Caco-2 (cell line): ENCODE results near the gene FAM83E. TPM values are rescaled to one million over a fixed set of nuclear protein-coding genes. Genes with fewer than 3 reads are reported as not detected.

Source experiments
- BruUV-seq: library from RNA; stranded (reverse); fragments of 400-500 nt; replicated peaks from 2 replicates; lab custom pipeline; 2021; lab: Mats Ljungman, UMichigan
- CTCF ChIA-PET: fragments of 300-600 bp; sonication (Branson Sonifier 250); formaldehyde crosslinking; loops from one replicate; lab custom pipeline; 2022; ENCODE audit warnings: antibody characterized with exemption; lab: Charles Lee
- POLR2A ChIA-PET: fragments of 300-600 bp; sonication (Branson Sonifier 250); formaldehyde crosslinking; loops from one replicate; lab custom pipeline; 2022; ENCODE audit warnings: antibody characterized with exemption; lab: Charles Lee
- DNase-seq, 2 experiments: peaks; one replicate each; pipeline versions ENCODE4 v3.0.0 to v3.0.0-alpha.2; 2020 to 2022
- H3K27me3 ChIP-seq: replicated peaks from 2 replicates; pipeline ENCODE4 v1.6.0; 2011; ENCODE audit warnings: low read length; ENCODE audit not compliant: control insufficient read depth, insufficient read depth
- H3K36me3 ChIP-seq: 2 replicates; pipeline ENCODE4 v1.5.1; 2011; ENCODE audit warnings: low read length; ENCODE audit not compliant: control insufficient read depth, insufficient read depth
- H3K4me1 ChIP-seq: fragments of 250-450 bp; sonication (Bioruptor Pico); 2 replicates; pipeline ENCODE4 v1.5.1; 2020; ENCODE audit warnings: mild to moderate bottlenecking
- H3K4me3 ChIP-seq: 2 replicates; pipeline ENCODE4 v1.5.1; 2011; ENCODE audit warnings: low read depth, mild to moderate bottlenecking, control low read depth, low read length
- H3K9me3 ChIP-seq: fragments of 250-450 bp; sonication (Bioruptor Pico); 2 replicates; pipeline ENCODE4 v1.5.1; 2020; ENCODE audit warnings: mild to moderate bottlenecking, moderate library complexity
- H3K27ac Mint-ChIP-seq: one replicate; pipeline ENCODE4 v1.8.0; 2022; ENCODE audit warnings: mixed read lengths; ENCODE audit not compliant: unreplicated experiment
- H3K27me3 Mint-ChIP-seq: one replicate; pipeline ENCODE4 v1.8.0; 2022; ENCODE audit warnings: mixed read lengths; ENCODE audit not compliant: insufficient read depth, unreplicated experiment
- H3K36me3 Mint-ChIP-seq: one replicate; pipeline ENCODE4 v1.8.0; 2022; ENCODE audit warnings: mild to moderate bottlenecking, mixed read lengths; ENCODE audit not compliant: insufficient read depth, unreplicated experiment
- H3K4me1 Mint-ChIP-seq: one replicate; pipeline ENCODE4 v1.8.0; 2022; ENCODE audit warnings: low read depth, mixed read lengths; ENCODE audit not compliant: unreplicated experiment
- H3K4me3 Mint-ChIP-seq: one replicate; pipeline ENCODE4 v1.8.0; 2022; ENCODE audit warnings: mild to moderate bottlenecking, moderate library complexity, mixed read lengths; ENCODE audit not compliant: unreplicated experiment
- H3K9me3 Mint-ChIP-seq: one replicate; pipeline ENCODE4 v1.8.0; 2022; ENCODE audit warnings: mixed read lengths; ENCODE audit not compliant: unreplicated experiment
- CTCF ChIP-seq, 2 experiments: fragments of 200-600 bp in 1 of 2; IDR thresholded peaks; 1 replicate in 1 of 2; 2 replicates in 1 of 2; pipeline versions ENCODE4 v1.5.1 to v1.8.0; 2011 to 2022; ENCODE audit warnings: antibody characterized with exemption in 1 of 2, control low read depth in 1 of 2, inconsistent platforms in 1 of 2, low read depth in 1 of 2, low read length in 1 of 2, mild to moderate bottlenecking in 1 of 2, moderate library complexity in 1 of 2; ENCODE audit not compliant: insufficient read depth in 1 of 2, severe bottlenecking in 1 of 2, unreplicated experiment in 1 of 2
- intact Hi-C: fragments of 100-400 bp; cut with micrococcal nuclease; formaldehyde crosslinking; loops from one replicate; pipeline ENCODE4 v1.10.0; 2022; ENCODE audit not compliant: unreplicated experiment
- total RNA-seq: library from RNA; stranded (reverse); gene quantifications from 2 replicates; pipeline ENCODE4 v1.2.3, GENCODE V29; 2022

The FAM83E gene
- total RNA-seq, 1 experiment from 2014 or later: 6.8 TPM

- Mint-ChIP-seq H3K27me3 (no peaks in the 10 kb centered on the region), H3K9me3 (no peaks in the 10 kb centered on the region), H3K4me1 (peaks cover 36% of the 10 kb centered on the region), H3K36me3 (peaks cover 69% of the 10 kb centered on the region), H3K4me3 (peak within 1 kb of the TSS; percentile 96), H3K27ac (peak within 1 kb of the TSS; percentile 98)
- no peaks in the 10 kb centered on the region for H3K9me3 ChIP-seq
- peak within 1 kb of the TSS; percentile 85 for H3K4me3 ChIP-seq
- TF ChIP-seq CTCF (IDR thresholded peaks at IDR 0.05; ENCODE audit: insufficient read depth in 1 of 2, low read depth in 1 of 2, low read length in 1 of 2, severe bottlenecking in 1 of 2, unreplicated experiment in 1 of 2): no peak
- DNase-seq: peak; percentile 99
- H3K4me1 ChIP-seq: peaks cover 39% of the 10 kb centered on the region
- POLR2A ChIA-PET: interaction anchor here (0.5 to 3.6 kb wide), 28 partner anchors 8 to 509 kb away, joined by 3 to 37 read pairs (median 6); partner anchors contain the start of genes CA11, DBP, DHDH and GYS1
- CTCF ChIA-PET: interaction anchor here (0.6 to 1.3 kb wide), 8 partner anchors 10 to 285 kb away, joined by 3 to 14 read pairs (median 4); partner anchors contain the start of genes SYNGR4 and TMEM143
- BruUV-seq: no TSS peak
- intact Hi-C loops: loop anchor here (1.0 kb wide), 1 partner anchor 18 kb away; the partner anchor contains the start of gene DBP
- no peaks in the 10 kb centered on the region for H3K27me3 ChIP-seq
- H3K36me3 ChIP-seq: peaks cover 13% of the 10 kb centered on the region
Observed at GRCh38 chr19:48618916-48619691, 4.2 kb upstream of the FAM83E start, which contains the start of the genes RPL18 and SPHK2. RPL18 (minus strand) TSS chr19:48619178; CDS start chr19:48619143, 35 bp downstream. SPHK2 (plus strand) TSS chr19:48619506; CDS start chr19:48620515, 1,009 bp downstream.

GRCh38 chr19:48618278-48618915 lies 3.5 kb upstream of the FAM83E start:
- no peaks in the 10 kb centered on the region for H3K27me3 Mint-ChIP-seq
- peak overlapping the region; percentile 96 for H3K4me3 Mint-ChIP-seq
- no peak for DNase-seq
- peaks cover 13% of the 10 kb centered on the region for H3K36me3 ChIP-seq
- ChIA-PET CTCF (interaction anchor here (1.0 to 1.3 kb wide), 5 partner anchors 9 to 226 kb away, joined by 3 to 14 read pairs (median 4); no protein-coding TSS in a partner anchor), POLR2A (interaction anchor here (0.6 to 3.6 kb wide), 16 partner anchors 9 to 510 kb away, joined by 3 to 37 read pairs (median 8); partner anchors contain the start of genes CA11, GYS1 and KDELR1)
- no peaks in the 10 kb centered on the region for H3K9me3 ChIP-seq
- peaks cover 35% of the 10 kb centered on the region for H3K4me1 Mint-ChIP-seq
- peak overlapping the region; percentile 85 for H3K4me3 ChIP-seq
- H3K9me3 Mint-ChIP-seq: no peaks in the 10 kb centered on the region
- intact Hi-C loops: no loop called here
- H3K36me3 Mint-ChIP-seq: peaks cover 69% of the 10 kb centered on the region
- H3K27me3 ChIP-seq: no peaks in the 10 kb centered on the region
- TF ChIP-seq CTCF (IDR thresholded peaks at IDR 0.05; ENCODE audit: insufficient read depth in 1 of 2, low read depth in 1 of 2, low read length in 1 of 2, severe bottlenecking in 1 of 2, unreplicated experiment in 1 of 2): no peak
- H3K4me1 ChIP-seq: peaks cover 35% of the 10 kb centered on the region
- BruUV-seq: TSS peak; percentile 81
- peak overlapping the region; percentile 98 for H3K27ac Mint-ChIP-seq
